Urothelium cell line (cell line): ENCODE results near the gene BAIAP2.
A peak's percentile ranks its signal among the peaks of the same experiment; 100 is the strongest.
"Not testable (repeated sequence)": the region's sequence is repeated elsewhere in the genome, so short reads cannot be mapped to it uniquely, and the experiment has no call there.

Experiments
- DNase-seq: peaks from one replicate; pipeline ENCODE4 v3.0.0; 2011; ENCODE audit warnings: low spot score, mixed read lengths
- FAIRE-seq: peaks from 2 replicates; lab custom pipeline; 2011; peaks lifted over from hg19 to GRCh38; lab: Jason Lieb, UNC

The BAIAP2 gene

GRCh38 chr17:81065500-81065899, 30.5 kb downstream of the BAIAP2 start:
- FAIRE-seq = peak; percentile 35
- DNase-seq = no peak

DNA sequence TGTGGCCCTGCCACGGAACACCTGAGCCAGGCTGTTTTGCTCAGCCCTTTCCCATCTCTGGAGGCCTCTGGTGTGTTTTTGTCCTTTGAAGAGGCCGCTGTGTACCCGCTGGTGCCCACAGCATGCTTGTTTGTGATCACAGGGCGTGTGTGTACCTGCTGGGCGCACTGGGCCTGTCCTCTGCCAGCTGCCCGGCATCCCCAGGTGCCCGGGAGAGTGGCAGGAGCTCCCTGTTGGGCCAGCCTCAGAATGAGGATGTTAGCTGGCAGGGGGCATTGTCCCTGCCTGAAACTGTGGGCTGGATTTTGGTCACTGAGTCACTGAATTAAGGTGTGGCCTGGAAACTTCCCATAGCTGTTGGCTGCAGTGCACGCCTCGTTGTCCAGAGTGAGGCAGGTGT, 31.1 kb downstream of the BAIAP2 start:
- no peak for DNase-seq
- FAIRE-seq = peak; percentile 79

- FAIRE-seq (no peak), DNase-seq (no peak)
Observed at GRCh38 chr17:81066771-81067315, 31.9 kb downstream of the BAIAP2 start.

GRCh38 chr17:81067391-81067811, 32.5 kb downstream of the BAIAP2 start:
- DNase-seq (no peak), FAIRE-seq (peak; percentile 37)

GRCh38 chr17:81068411-81069134, 33.6 kb downstream of the BAIAP2 start:
- FAIRE-seq (no peak), DNase-seq (no peak)

GRCh38 chr17:81069135-81069645, 34.2 kb downstream of the BAIAP2 start:
- DNase-seq (no peak), FAIRE-seq (no peak)

DNA sequence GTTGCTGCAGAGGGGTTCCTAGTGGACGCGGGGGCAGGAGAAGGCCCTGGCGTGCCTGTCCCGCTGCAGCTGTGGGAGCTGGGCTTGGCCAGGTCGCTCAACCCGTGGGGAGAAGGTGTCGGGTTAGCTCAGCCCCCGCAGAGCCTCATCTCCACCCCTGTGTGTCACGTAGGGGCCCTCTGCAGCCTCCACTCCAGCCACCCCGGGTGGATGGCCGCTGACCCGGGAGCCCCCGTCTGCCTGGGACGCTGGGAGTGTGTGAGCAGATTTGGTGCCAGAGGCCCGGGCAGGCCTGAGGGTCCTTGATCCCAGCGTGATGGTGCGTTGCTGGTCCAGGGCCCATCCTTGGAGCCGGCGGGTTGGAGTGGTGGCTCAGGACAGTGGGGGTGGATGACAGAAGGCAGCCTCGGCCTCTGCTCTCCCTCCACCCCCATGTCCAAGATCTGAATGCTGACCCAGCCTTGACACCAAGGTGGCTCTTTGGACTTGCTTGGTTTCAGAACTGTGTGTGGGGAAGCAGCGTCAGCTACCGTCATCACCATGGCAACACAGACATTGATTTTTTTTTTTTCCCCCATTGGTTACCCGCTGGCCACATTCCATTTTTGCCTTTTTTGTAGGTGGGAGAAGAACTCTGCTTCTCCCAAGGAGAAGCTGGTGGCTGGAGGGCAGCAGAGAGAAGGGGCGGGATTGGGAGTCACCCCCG, 35.7 kb downstream of the BAIAP2 start:
- DNase-seq (no peak), FAIRE-seq (no peak)

DNA sequence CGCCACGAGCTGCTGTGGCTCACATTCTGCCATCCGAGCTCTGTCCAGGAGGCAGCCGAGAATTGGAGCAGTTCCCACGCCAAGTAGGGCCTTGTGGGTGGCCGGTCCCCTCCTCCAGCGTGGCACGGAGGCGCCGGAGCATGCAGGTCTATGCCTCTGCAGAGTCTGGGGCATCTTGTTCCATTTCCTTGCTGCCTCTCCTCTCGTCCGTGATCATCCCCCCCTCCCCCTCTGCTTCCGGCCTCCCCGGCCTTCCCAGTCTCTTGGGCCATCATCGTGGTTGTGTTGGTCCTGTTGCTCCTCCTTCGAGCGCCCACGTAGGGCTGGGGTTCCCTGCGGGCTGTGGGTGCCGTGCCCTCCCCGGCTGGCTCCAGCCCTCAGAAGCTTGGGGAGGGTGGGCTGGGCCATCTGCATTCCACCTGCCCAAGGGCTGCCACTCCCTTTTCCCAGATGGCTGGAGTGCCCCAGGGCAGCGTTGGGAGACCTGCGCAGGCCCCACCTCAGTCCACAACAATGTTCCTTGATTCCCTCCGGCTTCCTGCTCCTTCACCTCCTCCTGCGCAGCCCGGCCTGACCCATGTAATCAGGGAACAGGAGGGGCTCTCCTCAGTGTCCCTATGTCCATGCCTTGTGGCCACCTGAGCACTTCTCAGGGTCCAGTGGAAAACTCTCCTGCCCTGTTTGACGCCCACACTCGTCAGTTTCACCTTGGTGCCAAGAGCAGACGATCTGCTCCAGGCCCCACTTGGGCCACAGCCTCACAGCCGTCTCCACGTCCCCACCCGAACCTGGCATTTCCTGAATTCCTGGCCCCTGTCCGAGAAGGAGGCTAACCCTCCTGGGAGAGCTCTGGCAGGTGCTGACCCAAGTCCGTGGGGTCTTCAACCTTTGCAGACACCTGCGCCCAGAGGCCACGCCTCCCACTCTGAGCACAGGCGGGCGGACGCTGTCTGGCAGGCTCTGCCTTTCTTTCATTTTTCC, 37.1 kb downstream of the BAIAP2 start:
- no peak for DNase-seq
- peak; percentile 95 for FAIRE-seq

- DNase-seq (no peak), FAIRE-seq (peak; percentile 100)
Observed at GRCh38 chr17:81073967-81074839, 39.3 kb downstream of the BAIAP2 start.

GRCh38 chr17:81074875-81075274, 39.9 kb downstream of the BAIAP2 start:
- no peak for FAIRE-seq
- DNase-seq = no peak

DNA sequence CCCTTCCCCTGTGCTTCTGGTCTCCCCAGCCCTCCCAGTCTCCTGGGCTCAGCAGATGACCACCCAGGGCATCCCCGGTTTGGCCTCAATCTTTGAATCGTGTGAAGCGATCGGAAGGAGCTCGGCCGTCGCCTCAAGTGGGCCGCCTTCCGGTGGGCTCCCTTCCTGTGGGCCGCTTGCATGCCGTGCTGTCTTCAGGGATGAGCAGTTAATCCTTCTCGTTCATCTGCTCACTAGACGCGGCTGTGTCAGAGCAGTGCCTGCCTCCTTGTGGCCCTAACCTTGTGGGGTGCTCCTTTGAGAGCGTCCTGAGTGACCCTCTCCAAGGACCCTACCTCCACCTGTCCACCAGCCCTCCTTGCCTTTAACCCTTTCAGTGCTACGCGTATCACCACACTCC, 40.4 kb downstream of the BAIAP2 start:
- FAIRE-seq = no peak
- no peak for DNase-seq

DNA sequence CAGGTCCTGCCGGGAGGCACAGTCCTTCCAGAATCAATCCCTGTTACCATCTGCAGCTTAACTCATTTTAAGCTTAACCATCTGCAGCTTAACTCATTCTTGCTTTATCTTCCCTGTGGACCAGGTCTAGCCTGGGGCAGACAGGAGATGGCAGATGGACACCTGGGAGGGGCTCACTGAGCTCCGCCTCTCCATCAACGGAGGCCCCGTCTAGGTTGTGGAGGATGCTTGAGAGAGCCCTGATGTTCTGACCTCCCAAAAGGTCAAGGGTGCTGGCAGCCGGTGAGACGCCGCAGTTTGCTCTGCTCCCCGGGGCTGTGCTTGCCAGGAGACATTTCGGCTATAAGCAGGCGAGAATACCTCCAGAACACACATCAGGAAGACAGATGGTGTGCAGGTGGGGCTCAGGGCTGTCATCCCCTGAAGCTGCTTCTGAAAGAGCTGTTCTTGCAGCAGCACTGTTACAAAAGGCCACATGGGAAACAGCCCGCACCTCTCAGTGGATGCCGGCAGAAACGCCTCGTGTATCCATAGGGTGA, 41.3 kb downstream of the BAIAP2 start:
- DNase-seq (no peak), FAIRE-seq (no peak)

DNA sequence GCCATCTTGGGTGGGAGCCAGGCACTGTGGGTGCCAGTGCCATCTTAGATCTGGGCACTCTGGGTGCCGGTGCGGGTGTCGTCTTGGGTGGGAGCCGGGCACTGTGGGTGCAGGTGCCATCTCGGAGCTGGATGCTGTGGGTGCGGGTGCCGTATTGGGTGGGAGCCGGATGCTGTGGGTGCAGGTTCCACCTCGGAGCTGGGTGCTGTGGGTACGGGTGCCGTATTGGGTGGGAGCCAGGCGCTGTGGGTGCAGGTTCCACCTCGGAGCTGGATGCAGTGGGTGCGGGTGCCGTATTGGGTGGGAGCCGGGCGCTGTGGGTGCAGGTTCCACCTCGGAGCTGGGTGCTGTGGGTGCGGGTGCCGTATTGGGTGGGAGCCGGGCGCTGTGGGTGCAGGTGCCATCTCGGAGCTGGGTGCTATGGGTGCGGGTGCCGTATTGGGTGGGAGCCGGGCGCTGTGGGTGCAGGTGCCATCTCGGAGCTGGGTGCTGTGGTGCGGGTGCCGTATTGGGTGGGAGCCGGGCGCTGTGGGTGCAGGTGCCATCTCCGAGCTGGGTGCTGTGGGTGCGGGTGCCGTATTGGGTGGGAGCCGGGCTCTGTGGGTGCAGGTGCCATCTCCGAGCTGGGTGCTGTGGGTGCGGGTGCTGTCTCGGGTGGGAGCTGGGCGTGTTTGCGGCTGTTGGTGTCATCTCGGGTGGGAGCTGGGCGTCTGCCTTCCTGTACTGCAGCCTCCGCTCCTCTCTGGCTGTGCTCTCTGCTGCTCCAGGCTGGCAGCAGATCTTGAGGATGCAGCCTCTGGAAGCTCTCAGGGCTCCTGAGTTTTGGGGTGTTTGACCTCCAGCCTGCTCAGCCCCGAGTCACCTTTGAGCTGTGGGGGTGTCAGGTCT, 43.3 kb downstream of the BAIAP2 start:
- DNase-seq, FAIRE-seq: not testable (repeated sequence)

GRCh38 chr17:81080019-81080418, 45.1 kb downstream of the BAIAP2 start:
- no peak for FAIRE-seq
- DNase-seq = no peak

GRCh38 chr17:81081222-81082176, 46.5 kb downstream of the BAIAP2 start:
- DNase-seq = no peak
- FAIRE-seq = no peak

GRCh38 chr17:81082177-81083073, 47.5 kb downstream of the BAIAP2 start:
- FAIRE-seq = peak; percentile 92
- no peak for DNase-seq
